Activated CD4-positive, CD25-positive, alpha-beta regulatory T cell treated with anti-CD3 and anti-CD28 coated beads, Interleukin-2, amount 50 U/mL, for 72 hours (primary cell): Measurements from ENCODE around the gene ARL5A.

ENCODE experiments used
- DNase-seq: peaks from one replicate; pipeline ENCODE4 v3.0.0; 2021

Gene ARL5A

GRCh38 chr2:151765760-151766410, 62.3 kb downstream of the ARL5A start:
- no peak for DNase-seq

GRCh38 chr2:151762694-151763093, 65.5 kb downstream of the ARL5A start:
- no peak for DNase-seq

GRCh38 chr2:151761687-151762086, 66.5 kb downstream of the ARL5A start:
- DNase-seq: no peak

- DNase-seq: no peak
Measured at GRCh38 chr2:151761193-151761592, 67.0 kb downstream of the ARL5A start.

GRCh38 chr2:151760139-151760650, 68.0 kb downstream of the ARL5A start:
- no peak for DNase-seq

GRCh38 chr2:151758744-151759143, 69.5 kb downstream of the ARL5A start:
- DNase-seq: no peak

- no peak for DNase-seq
Measured at GRCh38 chr2:151757861-151758260, 70.4 kb downstream of the ARL5A start.

GRCh38 chr2:151756820-151757219, 71.4 kb downstream of the ARL5A start:
- no peak for DNase-seq

- DNase-seq: no peak
Measured at GRCh38 chr2:151754253-151754897, 73.8 kb downstream of the ARL5A start.

- no peak for DNase-seq
Measured at GRCh38 chr2:151753540-151753939, 74.7 kb downstream of the ARL5A start.
